C4-2B (cell line): ENCODE data around the gene RASA2.

Experiments used
- CTCF ChIP-seq: fragments of 450-650 bp; conservative IDR thresholded peaks from 2 replicates; pipeline ENCODE4 v1.5.1; 2017; ENCODE audit warnings: mild to moderate bottlenecking
- ZFX ChIP-seq: fragments of 450-650 bp; IDR thresholded peaks from 2 replicates; pipeline ENCODE4 v1.6.1; 2017

DNA sequence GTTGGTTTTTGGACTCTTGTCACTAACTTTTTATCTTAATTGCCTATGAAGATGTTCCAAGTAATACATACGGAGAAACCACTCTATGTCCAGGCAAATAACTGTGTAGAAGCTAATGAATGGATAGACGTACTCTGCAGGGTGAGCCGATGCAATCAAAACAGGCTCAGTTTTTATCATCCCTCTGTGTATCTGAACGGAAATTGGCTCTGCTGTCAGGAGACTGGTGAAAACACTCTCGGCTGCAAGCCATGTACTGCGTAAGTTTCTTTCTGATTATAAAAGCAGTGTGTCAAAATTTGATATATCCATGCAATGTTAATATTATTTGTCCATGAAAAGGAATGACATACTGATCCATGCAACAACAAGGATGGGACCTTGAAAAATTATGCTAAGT, 121.6 kb downstream of the RASA2 start:
- no peak for TF ChIP-seq CTCF
- no peak for TF ChIP-seq ZFX
